Gastrocnemius medialis (tissue), 4 donors: ENCODE data around the gene KAZN. TPM values are rescaled to one million over a fixed set of nuclear protein-coding genes. Genes with fewer than 3 reads are reported as not detected.

ENCODE experiments used
- ATAC-seq, 2 donors: fragments of 150-250 bp; one replicate each; pipeline ENCODE4 v1.9.1; 2016
- DNase-seq, 2 donors: peaks; one replicate each; pipeline ENCODE4 v3.0.0-alpha.2; 2019
- H3K27ac ChIP-seq, 4 donors: fragments of 200-600 bp; sonication (generic); 1 replicate in 1 of 4; 2 replicates in 3 of 4; pipeline ENCODE4 v1.5.1; 2016 to 2018; ENCODE audit warnings: mild to moderate bottlenecking in 2 of 4, moderate library complexity in 1 of 4
- H3K27me3 ChIP-seq, 3 donors: fragments of 200-600 bp; sonication (generic) in 2 of 3; 1 replicate in 1 of 3; 2 replicates in 2 of 3; pipeline versions ENCODE4 v1.5.1 to v1.6.0; 2016 to 2019; ENCODE audit warnings: mild to moderate bottlenecking in 1 of 3, moderate library complexity in 1 of 3
- H3K36me3 ChIP-seq, 2 donors: fragments of 200-600 bp; sonication (generic) in 1 of 2; one replicate each; pipeline ENCODE4 v1.5.1; 2017 to 2018
- H3K4me1 ChIP-seq, 2 donors: fragments of 200-600 bp; sonication (generic) in 1 of 2; one replicate each; pipeline ENCODE4 v1.5.1; 2016 to 2017; ENCODE audit warnings: mild to moderate bottlenecking in 2 of 2
- H3K4me3 ChIP-seq, 4 donors: fragments of 200-600 bp; sonication (generic) in 3 of 4; 1 replicate in 1 of 4; 2 replicates in 3 of 4; pipeline ENCODE4 v1.5.1; 2016 to 2019; ENCODE audit warnings: mild to moderate bottlenecking in 2 of 4
- H3K9me3 ChIP-seq, 3 donors: fragments of 200-600 bp; sonication (generic) in 2 of 3; 1 replicate in 1 of 3; 2 replicates in 2 of 3; pipeline ENCODE4 v1.5.1; 2016 to 2019
- POLR2A ChIP-seq, 2 donors: fragments of 450-650 bp; IDR thresholded peaks; one replicate each; pipeline ENCODE4 v1.6.1; 2017; ENCODE audit warnings: antibody characterized with exemption in 2 of 2, mild to moderate bottlenecking in 2 of 2, moderate library complexity in 2 of 2
- in situ Hi-C, 4 donors: fragments of 200-750 bp; cut with MboI; loops; one replicate each; pipeline versions ENCODE4 v1.15.0 to v1.8.0; 2017; ENCODE audit warnings: low sequenced_read_pairs in 4 of 4
- intact Hi-C: fragments of 100-400 bp; cut with DNase I; formaldehyde crosslinking; loops from one replicate; pipeline ENCODE4 v1.15.1; 2023; ENCODE audit warnings: low total_unique reads
- total RNA-seq, 4 donors: library from RNA; depleted of rRNA; stranded (reverse); fragments of >200 nt; gene quantifications; one replicate each; pipeline versions ENCODE4 v1.1.0 to v1.2.3, GENCODE V29; 2016
- TF ChIP-seq, protein P1 (sequence below), 5 experiments: fragments of 450-650 bp in 3 of 5; fragments of 200-600 bp in 2 of 5; sonication (generic) in 2 of 5; IDR thresholded peaks in 4 of 5; conservative IDR thresholded peaks in 1 of 5; 1 replicate in 4 of 5; 2 replicates in 1 of 5; pipeline ENCODE4 v1.5.1; 2016 to 2019; ENCODE audit warnings: antibody characterized with exemption in 5 of 5, mild to moderate bottlenecking in 3 of 5, moderate library complexity in 3 of 5

The KAZN gene
- total RNA-seq, 4 donors from 2014 or later = 0.05 to 2.2 (median 1.00) TPM

GRCh38 chr1:14973773-14974172 lies 375.3 kb downstream of the KAZN start:
- H3K4me1 ChIP-seq = no peaks in the 10 kb centered on the region
- peaks cover 0 to 6% (median 5%) of the 10 kb centered on the region in 3 donors for H3K27me3 ChIP-seq
- intact Hi-C loops = no loop called here
- H3K9me3 ChIP-seq = no peaks in the 10 kb centered on the region
- no peaks in the 10 kb centered on the region for H3K36me3 ChIP-seq
- H3K27ac ChIP-seq = no peak overlapping the region
- no peak for TF ChIP-seq POLR2A (IDR thresholded peaks at IDR 0.05)
- TF ChIP-seq, protein P1, sequence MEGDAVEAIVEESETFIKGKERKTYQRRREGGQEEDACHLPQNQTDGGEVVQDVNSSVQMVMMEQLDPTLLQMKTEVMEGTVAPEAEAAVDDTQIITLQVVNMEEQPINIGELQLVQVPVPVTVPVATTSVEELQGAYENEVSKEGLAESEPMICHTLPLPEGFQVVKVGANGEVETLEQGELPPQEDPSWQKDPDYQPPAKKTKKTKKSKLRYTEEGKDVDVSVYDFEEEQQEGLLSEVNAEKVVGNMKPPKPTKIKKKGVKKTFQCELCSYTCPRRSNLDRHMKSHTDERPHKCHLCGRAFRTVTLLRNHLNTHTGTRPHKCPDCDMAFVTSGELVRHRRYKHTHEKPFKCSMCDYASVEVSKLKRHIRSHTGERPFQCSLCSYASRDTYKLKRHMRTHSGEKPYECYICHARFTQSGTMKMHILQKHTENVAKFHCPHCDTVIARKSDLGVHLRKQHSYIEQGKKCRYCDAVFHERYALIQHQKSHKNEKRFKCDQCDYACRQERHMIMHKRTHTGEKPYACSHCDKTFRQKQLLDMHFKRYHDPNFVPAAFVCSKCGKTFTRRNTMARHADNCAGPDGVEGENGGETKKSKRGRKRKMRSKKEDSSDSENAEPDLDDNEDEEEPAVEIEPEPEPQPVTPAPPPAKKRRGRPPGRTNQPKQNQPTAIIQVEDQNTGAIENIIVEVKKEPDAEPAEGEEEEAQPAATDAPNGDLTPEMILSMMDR (IDR thresholded peaks at IDR 0.05 in 4 of 5, conservative IDR thresholded peaks at IDR 0.05 in 1 of 5) = no peak
- in situ Hi-C loops = no loop called here
- no peak overlapping the region for H3K4me3 ChIP-seq
- DNase-seq (no peak), ATAC-seq (no peak)

GRCh38 chr1:14974361-14974760 lies 375.9 kb downstream of the KAZN start:
- Histone ChIP-seq H3K4me1 (no peaks in the 10 kb centered on the region), H3K9me3 (no peaks in the 10 kb centered on the region), H3K4me3 (no peak overlapping the region), H3K36me3 (no peaks in the 10 kb centered on the region), H3K27me3 (peaks cover 0 to 6% (median 5%) of the 10 kb centered on the region in 3 donors), H3K27ac (no peak overlapping the region)
- in situ Hi-C loops = no loop called here
- DNase-seq (no peak), ATAC-seq (no peak)
- TF ChIP-seq POLR2A (IDR thresholded peaks at IDR 0.05) = no peak
- TF ChIP-seq, protein P1 (IDR thresholded peaks at IDR 0.05 in 4 of 5, conservative IDR thresholded peaks at IDR 0.05 in 1 of 5) = no peak
- intact Hi-C loops = no loop called here

- peaks cover 0 to 5% (median 4%) of the 10 kb centered on the region in 3 donors for H3K27me3 ChIP-seq
- no peak for DNase-seq
- TF ChIP-seq POLR2A (IDR thresholded peaks at IDR 0.05) = no peak
- TF ChIP-seq, protein P1 (IDR thresholded peaks at IDR 0.05 in 4 of 5, conservative IDR thresholded peaks at IDR 0.05 in 1 of 5) = no peak
- no peak for ATAC-seq
- no peaks in the 10 kb centered on the region for H3K9me3 ChIP-seq
- H3K36me3 ChIP-seq = no peaks in the 10 kb centered on the region
- in situ Hi-C loops (no loop called here), intact Hi-C loops (no loop called here)
- H3K27ac ChIP-seq = no peak overlapping the region
- H3K4me3 ChIP-seq = no peak overlapping the region
- no peaks in the 10 kb centered on the region for H3K4me1 ChIP-seq
Observed at GRCh38 chr1:14975119-14975518, 376.6 kb downstream of the KAZN start.

DNA sequence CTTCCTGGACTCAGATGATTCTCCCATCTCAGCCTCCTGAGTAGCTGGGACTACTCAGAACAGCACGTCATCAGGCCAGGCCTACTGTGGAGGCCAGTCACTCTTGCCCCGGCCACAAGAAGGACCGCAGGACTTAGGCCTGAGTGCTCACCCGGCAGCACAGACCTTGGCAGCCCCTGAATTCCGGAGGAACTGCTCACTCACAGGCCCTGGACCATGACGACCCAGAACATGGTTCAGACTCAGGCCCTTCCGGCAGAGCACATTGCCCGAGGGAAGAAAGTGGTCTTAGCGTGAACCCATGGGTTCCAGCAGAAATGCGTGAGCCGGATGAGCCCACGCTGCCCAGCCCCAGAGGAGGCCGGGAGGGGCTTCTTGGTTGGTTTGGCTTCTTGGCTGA lies 377.8 kb downstream of the KAZN start:
- TF ChIP-seq POLR2A (IDR thresholded peaks at IDR 0.05) = no peak
- intact Hi-C loops (no loop called here), in situ Hi-C loops (no loop called here)

DNA sequence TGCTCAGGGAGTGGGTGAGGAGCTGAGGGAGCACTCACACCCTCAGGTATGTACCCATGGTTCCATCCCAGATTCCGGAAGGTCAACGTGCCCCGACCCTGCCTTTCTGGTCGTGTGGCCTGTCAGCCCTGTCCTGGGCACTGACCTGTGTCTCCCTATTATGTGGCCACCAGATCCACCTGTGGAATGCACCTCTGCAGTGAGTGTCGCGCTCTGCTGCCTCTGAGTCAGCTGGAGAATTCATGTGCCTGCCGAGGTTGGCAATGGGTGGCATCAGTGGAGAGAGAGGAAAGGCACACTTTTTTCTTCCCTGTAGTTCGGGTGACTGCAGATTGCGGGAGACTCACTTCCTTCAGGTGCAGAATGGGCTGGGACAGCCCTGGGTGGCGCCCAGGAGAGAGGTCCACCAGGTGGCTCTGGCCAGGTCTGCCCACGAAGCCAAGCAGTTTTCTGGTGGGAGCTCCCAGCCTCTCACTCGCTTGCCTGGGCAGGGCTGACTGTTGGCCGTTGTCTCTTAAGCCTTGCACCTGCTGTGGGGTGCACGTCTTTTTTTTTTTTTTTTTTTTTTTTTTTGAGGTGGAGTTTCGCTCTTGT lies 378.9 kb downstream of the KAZN start:
- ATAC-seq (no peak), DNase-seq (no peak)
- Histone ChIP-seq H3K9me3 (no peaks in the 10 kb centered on the region), H3K4me1 (no peaks in the 10 kb centered on the region), H3K27ac (no peak overlapping the region), H3K4me3 (no peak overlapping the region), H3K36me3 (no peaks in the 10 kb centered on the region), H3K27me3 (no peaks in the 10 kb centered on the region)
- intact Hi-C loops (no loop called here), in situ Hi-C loops (no loop called here)
- TF ChIP-seq, protein P1 (IDR thresholded peaks at IDR 0.05 in 4 of 5, conservative IDR thresholded peaks at IDR 0.05 in 1 of 5) = no peak
- no peak for TF ChIP-seq POLR2A (IDR thresholded peaks at IDR 0.05)

More for the DNA sequence above, 377.8 kb downstream of the KAZN start:
- no peak overlapping the region for H3K4me3 ChIP-seq
- no peaks in the 10 kb centered on the region for H3K9me3 ChIP-seq
- no peaks in the 10 kb centered on the region for H3K27me3 ChIP-seq
- H3K4me1 ChIP-seq = no peaks in the 10 kb centered on the region
- DNase-seq (no peak), ATAC-seq (no peak)
- no peaks in the 10 kb centered on the region for H3K36me3 ChIP-seq
- H3K27ac ChIP-seq = no peak overlapping the region
